PC-3 (cell line): ENCODE results near the gene ZNF316. TPM values are rescaled to one million over a fixed set of nuclear protein-coding genes. Genes with fewer than 3 reads are reported as not detected.

ENCODE experiments used
- ATAC-seq: fragments of 200-7000 bp; cut with Tn5 transposase; 2 replicates; pipeline ENCODE4 v1.9.1; 2020; ENCODE audit warnings: mild to moderate bottlenecking, moderate library complexity
- BruUV-seq: library from RNA; stranded (reverse); fragments of 400-500 nt; replicated peaks from 2 replicates; lab custom pipeline; 2021; lab: Mats Ljungman, UMichigan
- CTCF ChIA-PET: fragments of 300-600 bp; sonication (Branson Sonifier 250); formaldehyde crosslinking; loops from one replicate; lab custom pipeline; 2022; ENCODE audit warnings: antibody characterized with exemption; lab: Charles Lee
- POLR2A ChIA-PET: fragments of 300-600 bp; sonication (Branson Sonifier 250); formaldehyde crosslinking; loops from one replicate; lab custom pipeline; 2022; ENCODE audit warnings: antibody characterized with exemption; ENCODE audit not compliant: unreplicated experiment; lab: Charles Lee
- DNase-seq: peaks from one replicate; pipeline ENCODE4 v3.0.0-alpha.2; 2015
- H2AFZ ChIP-seq: fragments of 300-600 bp; sonication (generic); 2 replicates; pipeline ENCODE4 v1.6.0; 2016; ENCODE audit warnings: antibody characterized with exemption, low read length
- H3F3A ChIP-seq: fragments of 300-600 bp; sonication (generic); one replicate; pipeline ENCODE4 v1.6.0; 2017; ENCODE audit warnings: antibody characterized with exemption, low read length, control low read depth, mild to moderate bottlenecking; ENCODE audit not compliant: unreplicated experiment
- H3K27ac ChIP-seq: fragments of 300-600 bp; sonication (generic); 2 replicates; pipeline ENCODE4 v1.5.1; 2016; ENCODE audit warnings: mild to moderate bottlenecking, low read length
- H3K27me3 ChIP-seq: fragments of 300-600 bp; sonication (generic); 2 replicates; pipeline ENCODE4 v1.6.1; 2016; ENCODE audit warnings: low read length, mixed read lengths
- H3K36me3 ChIP-seq: fragments of 300-600 bp; sonication (generic); 2 replicates; pipeline ENCODE4 v1.6.1; 2016; ENCODE audit warnings: low read depth, mixed run types, low read length, mixed read lengths
- H3K4me1 ChIP-seq: fragments of 300-600 bp; sonication (generic); 2 replicates; pipeline ENCODE4 v1.5.1; 2016; ENCODE audit warnings: low read length; ENCODE audit not compliant: insufficient read depth
- H3K4me2 ChIP-seq: fragments of 300-600 bp; sonication (generic); 2 replicates; pipeline ENCODE4 v1.6.0; 2016; ENCODE audit warnings: low read length
- H3K4me3 ChIP-seq: fragments of 300-600 bp; sonication (generic); 2 replicates; pipeline ENCODE4 v1.5.1; 2016; ENCODE audit warnings: mild to moderate bottlenecking, low read length, mixed read lengths
- H3K79me2 ChIP-seq: fragments of 300-600 bp; sonication (generic); 2 replicates; pipeline ENCODE4 v1.6.1; 2017; ENCODE audit warnings: low read length, mixed read lengths
- H3K9ac ChIP-seq: fragments of 300-600 bp; sonication (generic); 2 replicates; pipeline ENCODE4 v1.6.0; 2016; ENCODE audit warnings: mild to moderate bottlenecking, low read length
- H3K9me2 ChIP-seq: fragments of 300-600 bp; sonication (generic); replicated peaks from 2 replicates; pipeline ENCODE4 v1.6.1; 2016; ENCODE audit warnings: mixed run types, low read length, mixed read lengths
- H3K9me3 ChIP-seq: fragments of 300-600 bp; sonication (generic); 2 replicates; pipeline ENCODE4 v1.6.1; 2016; ENCODE audit warnings: low read length, mixed read lengths
- H4K20me1 ChIP-seq: fragments of 300-600 bp; sonication (generic); 2 replicates; pipeline ENCODE4 v1.6.1; 2016; ENCODE audit warnings: low read length, mixed read lengths
- EZH2 ChIP-seq: fragments of 300-600 bp; sonication (generic); IDR thresholded peaks from one replicate; pipeline ENCODE4 v1.6.1; 2017; ENCODE audit warnings: antibody characterized with exemption, mild to moderate bottlenecking, low read length; ENCODE audit not compliant: unreplicated experiment
- EZH2phosphoT487 ChIP-seq: fragments of 300-600 bp; sonication (generic); IDR thresholded peaks from 2 replicates; pipeline ENCODE4 v1.6.1; 2018; ENCODE audit warnings: mild to moderate bottlenecking, antibody characterized with exemption, low read length, borderline replicate concordance
- intact Hi-C: fragments of 100-400 bp; cut with micrococcal nuclease; formaldehyde crosslinking; loops from 2 replicates; pipeline ENCODE4 v1.9.0; 2023
- total RNA-seq: library from RNA; depleted of rRNA; stranded (reverse); fragments of >200 nt; gene quantifications from 2 replicates; pipeline ENCODE4 v1.2.3, GENCODE V29; 2014
- TF ChIP-seq, protein P1 (sequence below): fragments of 300-600 bp; sonication (generic); conservative IDR thresholded peaks from 2 replicates; pipeline ENCODE4 v1.5.1; 2017; ENCODE audit warnings: antibody characterized with exemption, low read depth, mild to moderate bottlenecking, low read length

ZNF316 gene
- total RNA-seq, 1 experiment from 2014 or later = 17.5 TPM

DNA sequence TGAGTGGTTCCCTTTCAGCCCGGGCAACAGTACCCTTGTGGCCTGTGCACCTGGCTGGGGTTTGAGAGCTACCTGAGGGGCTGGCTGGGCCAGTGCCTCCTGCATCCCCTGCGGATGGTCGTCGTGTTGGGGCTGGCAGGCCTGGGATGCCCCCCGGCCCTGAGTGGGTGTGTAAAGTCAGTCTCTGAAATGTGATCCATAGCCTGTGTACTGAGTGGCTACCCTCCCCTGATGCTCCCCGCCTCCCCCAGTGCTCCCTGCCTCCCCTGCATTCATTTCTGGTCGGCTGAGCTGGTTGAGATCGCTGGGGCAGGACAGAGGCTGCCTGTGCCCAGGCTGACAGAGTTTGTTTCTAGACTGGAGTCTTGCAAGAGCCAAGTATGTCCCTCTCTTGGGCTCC lies 9.3 kb downstream of the ZNF316 start:
- TF ChIP-seq EZH2 (no peak), EZH2phosphoT487 (no peak)
- TF ChIP-seq, protein P1, sequence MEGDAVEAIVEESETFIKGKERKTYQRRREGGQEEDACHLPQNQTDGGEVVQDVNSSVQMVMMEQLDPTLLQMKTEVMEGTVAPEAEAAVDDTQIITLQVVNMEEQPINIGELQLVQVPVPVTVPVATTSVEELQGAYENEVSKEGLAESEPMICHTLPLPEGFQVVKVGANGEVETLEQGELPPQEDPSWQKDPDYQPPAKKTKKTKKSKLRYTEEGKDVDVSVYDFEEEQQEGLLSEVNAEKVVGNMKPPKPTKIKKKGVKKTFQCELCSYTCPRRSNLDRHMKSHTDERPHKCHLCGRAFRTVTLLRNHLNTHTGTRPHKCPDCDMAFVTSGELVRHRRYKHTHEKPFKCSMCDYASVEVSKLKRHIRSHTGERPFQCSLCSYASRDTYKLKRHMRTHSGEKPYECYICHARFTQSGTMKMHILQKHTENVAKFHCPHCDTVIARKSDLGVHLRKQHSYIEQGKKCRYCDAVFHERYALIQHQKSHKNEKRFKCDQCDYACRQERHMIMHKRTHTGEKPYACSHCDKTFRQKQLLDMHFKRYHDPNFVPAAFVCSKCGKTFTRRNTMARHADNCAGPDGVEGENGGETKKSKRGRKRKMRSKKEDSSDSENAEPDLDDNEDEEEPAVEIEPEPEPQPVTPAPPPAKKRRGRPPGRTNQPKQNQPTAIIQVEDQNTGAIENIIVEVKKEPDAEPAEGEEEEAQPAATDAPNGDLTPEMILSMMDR = no peak
- Histone ChIP-seq H3K9ac (no peak overlapping the region), H4K20me1 (no peaks in the 10 kb centered on the region), H3K4me3 (no peak overlapping the region), H3K36me3 (peaks cover 36% of the 10 kb centered on the region), H3K79me2 (no peaks in the 10 kb centered on the region), H3K4me1 (no peaks in the 10 kb centered on the region), H3K27ac (no peak overlapping the region), H2AFZ (no peak overlapping the region), H3K4me2 (no peak overlapping the region), H3K9me2 (no peaks in the 10 kb centered on the region), H3K9me3 (no peaks in the 10 kb centered on the region), H3F3A (no peaks in the 10 kb centered on the region), H3K27me3 (no peaks in the 10 kb centered on the region)
- POLR2A ChIA-PET = no interaction called here
- intact Hi-C loops = no loop called here
- ATAC-seq (no peak), DNase-seq (no peak)
- CTCF ChIA-PET = no interaction called here
- BruUV-seq = no TSS peak

DNA sequence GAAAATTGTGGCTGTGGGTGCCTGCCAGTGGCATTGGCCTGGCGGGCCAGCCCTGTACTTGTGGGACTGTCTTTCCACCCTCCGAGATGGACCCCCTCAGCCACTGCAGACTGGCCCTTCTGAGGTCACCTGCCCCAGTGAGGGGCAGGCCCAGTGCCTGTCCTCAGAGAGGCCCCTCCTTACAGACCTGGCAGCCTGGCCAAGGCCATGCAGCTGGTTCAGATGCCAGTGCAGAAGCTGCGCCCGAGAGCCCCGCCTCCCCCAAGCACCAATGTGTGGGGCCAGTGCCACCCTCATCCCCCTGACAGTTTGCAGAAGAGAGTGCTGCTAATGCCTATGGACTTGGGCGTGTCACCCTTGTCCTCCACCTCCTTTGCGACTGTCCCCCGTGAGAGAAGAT lies 10.0 kb downstream of the ZNF316 start:
- H4K20me1 ChIP-seq = no peaks in the 10 kb centered on the region
- ATAC-seq (no peak), DNase-seq (no peak)
- H3K27me3 ChIP-seq = no peaks in the 10 kb centered on the region
- intact Hi-C loops = no loop called here
- H3K4me2 ChIP-seq = no peak overlapping the region
- CTCF ChIA-PET = no interaction called here
- no peak overlapping the region for H3K9ac ChIP-seq
- H3K4me1 ChIP-seq = no peaks in the 10 kb centered on the region
- no peaks in the 10 kb centered on the region for H3K79me2 ChIP-seq
- BruUV-seq = no TSS peak
- H3K4me3 ChIP-seq = no peak overlapping the region
- POLR2A ChIA-PET = no interaction called here
- H2AFZ ChIP-seq = no peak overlapping the region
- H3K36me3 ChIP-seq = peaks cover 42% of the 10 kb centered on the region
- no peak overlapping the region for H3K27ac ChIP-seq
- TF ChIP-seq EZH2phosphoT487 = no peak
- TF ChIP-seq, protein P1 = no peak
- no peak for TF ChIP-seq EZH2
- H3K9me3 ChIP-seq = no peaks in the 10 kb centered on the region
- no peaks in the 10 kb centered on the region for H3K9me2 ChIP-seq
- H3F3A ChIP-seq = no peaks in the 10 kb centered on the region

DNA sequence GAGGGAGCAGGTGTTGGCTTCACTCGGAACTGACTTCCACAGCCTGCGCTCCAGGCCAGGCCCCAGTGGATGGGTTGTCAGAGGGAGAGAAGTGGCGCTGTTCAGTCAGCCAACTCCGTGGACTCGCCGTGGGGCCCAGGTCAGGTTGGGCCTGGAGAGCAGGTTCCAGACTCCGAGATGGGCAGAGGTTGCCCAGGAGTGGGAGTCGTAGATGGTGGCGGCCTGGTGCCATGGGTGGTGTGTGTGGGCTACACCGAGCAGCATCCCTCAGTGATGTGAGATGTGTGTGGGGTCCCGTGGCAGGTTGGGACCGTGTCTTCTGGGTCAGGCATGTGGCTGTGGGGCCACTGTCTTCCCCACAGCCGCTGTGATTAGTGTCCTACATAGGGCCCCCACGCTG lies 10.4 kb downstream of the ZNF316 start:
- DNase-seq = no peak
- Histone ChIP-seq H3K4me1 (no peaks in the 10 kb centered on the region), H3K79me2 (no peaks in the 10 kb centered on the region), H3K36me3 (peaks cover 47% of the 10 kb centered on the region), H3K9me3 (no peaks in the 10 kb centered on the region), H3K27ac (no peak overlapping the region), H3K9ac (no peak overlapping the region), H3F3A (no peaks in the 10 kb centered on the region), H4K20me1 (no peaks in the 10 kb centered on the region), H3K4me3 (no peak overlapping the region), H3K27me3 (no peaks in the 10 kb centered on the region), H2AFZ (no peak overlapping the region), H3K4me2 (no peak overlapping the region), H3K9me2 (no peaks in the 10 kb centered on the region)
- intact Hi-C loops = no loop called here
- ATAC-seq = no peak
- ChIA-PET CTCF (no interaction called here), POLR2A (no interaction called here)
- TF ChIP-seq, protein P1 = no peak
- TF ChIP-seq EZH2phosphoT487 = no peak
- TF ChIP-seq EZH2 = no peak
- BruUV-seq = no TSS peak
